ENCODE data around the gene KIF12. TPM values are rescaled to one million over a fixed set of nuclear protein-coding genes. Genes with fewer than 3 reads are reported as not detected.

Gene KIF12
- total and polyA plus RNA-seq, 4 donors, result 0.47 to 6.7 (median 4.8) TPM

- Histone ChIP-seq H3K9me3 (ENCODE audit: control insufficient read depth in 4 of 4, insufficient read depth in 3 of 4, low read length in 3 of 4) (peaks cover 0 to 2% (median 0%) of the 10 kb centered on the region in 4 donors), H3K4me3 (no peak overlapping the region), H3K27me3 (ENCODE audit: control insufficient read depth in 3 of 3, insufficient read depth in 3 of 3, low read length in 2 of 3) (no peaks in the 10 kb centered on the region), H3K27ac (ENCODE audit: low read depth in 1 of 2, low read length in 1 of 2) (no peak overlapping the region), H3K36me3 (ENCODE audit: control insufficient read depth in 4 of 4, insufficient read depth in 4 of 4, low read length in 4 of 4) (peaks cover 0 to 14% (median 11%) of the 10 kb centered on the region in 4 donors), H3K4me1 (ENCODE audit: control insufficient read depth in 5 of 5, insufficient read depth in 5 of 5, low read length in 5 of 5) (no peaks in the 10 kb centered on the region), H3K9ac (ENCODE audit: insufficient read depth in 1 of 2, low read length in 2 of 2) (no peak overlapping the region)
- no peak for TF ChIP-seq CTCF (IDR thresholded peaks at IDR 0.05; ENCODE audit: control extremely low read depth, extremely low read depth)
- ATAC-seq (ENCODE audit: insufficient read depth, low FRiP score), result no peak
- WGBS, 2 donors, result 93 to 96% methylated on average over 5 of the region's 5 CpGs
- DNase-seq, result no peak
Measured at GRCh38 chr9:114056527-114056926, 42.6 kb downstream of the KIF12 start.

- ATAC-seq (ENCODE audit: insufficient read depth, low FRiP score), result no peak
- Histone ChIP-seq H3K27me3 (ENCODE audit: control insufficient read depth in 3 of 3, insufficient read depth in 3 of 3, low read length in 2 of 3) (no peaks in the 10 kb centered on the region), H3K9me3 (ENCODE audit: control insufficient read depth in 4 of 4, insufficient read depth in 3 of 4, low read length in 3 of 4) (peaks cover 0 to 2% (median 0%) of the 10 kb centered on the region in 4 donors), H3K9ac (ENCODE audit: insufficient read depth in 1 of 2, low read length in 2 of 2) (no peak overlapping the region), H3K36me3 (ENCODE audit: control insufficient read depth in 4 of 4, insufficient read depth in 4 of 4, low read length in 4 of 4) (peaks cover 0 to 20% (median 14%) of the 10 kb centered on the region in 4 donors), H3K27ac (ENCODE audit: low read depth in 1 of 2, low read length in 1 of 2) (no peak overlapping the region), H3K4me3 (no peak overlapping the region), H3K4me1 (ENCODE audit: control insufficient read depth in 5 of 5, insufficient read depth in 5 of 5, low read length in 5 of 5) (no peaks in the 10 kb centered on the region)
- TF ChIP-seq CTCF (IDR thresholded peaks at IDR 0.05; ENCODE audit: control extremely low read depth, extremely low read depth), result no peak
- 89 to 91% methylated on average over 7 of the region's 7 CpGs for WGBS, 2 donors
- DNase-seq, result no peak
Measured at GRCh38 chr9:114055894-114056293, 43.2 kb downstream of the KIF12 start.

GRCh38 chr9:114055061-114055460, 44.0 kb downstream of the KIF12 start:
- no peak for DNase-seq
- peaks cover 0 to 26% (median 20%) of the 10 kb centered on the region in 4 donors for H3K36me3 ChIP-seq (ENCODE audit: control insufficient read depth in 4 of 4, insufficient read depth in 4 of 4, low read length in 4 of 4)
- WGBS, 2 donors, result 93 to 95% methylated on average over 18 of the region's 18 CpGs
- no peak overlapping the region for H3K4me3 ChIP-seq
- no peak overlapping the region for H3K9ac ChIP-seq (ENCODE audit: insufficient read depth in 1 of 2, low read length in 2 of 2)
- no peak for ATAC-seq (ENCODE audit: insufficient read depth, low FRiP score)
- TF ChIP-seq CTCF (IDR thresholded peaks at IDR 0.05; ENCODE audit: control extremely low read depth, extremely low read depth), result no peak
- H3K27ac ChIP-seq (ENCODE audit: low read depth in 1 of 2, low read length in 1 of 2), result no peak overlapping the region
- peaks cover 0 to 2% (median 0%) of the 10 kb centered on the region in 4 donors for H3K9me3 ChIP-seq (ENCODE audit: control insufficient read depth in 4 of 4, insufficient read depth in 3 of 4, low read length in 3 of 4)
- no peaks in the 10 kb centered on the region for H3K4me1 ChIP-seq (ENCODE audit: control insufficient read depth in 5 of 5, insufficient read depth in 5 of 5, low read length in 5 of 5)
- H3K27me3 ChIP-seq (ENCODE audit: control insufficient read depth in 3 of 3, insufficient read depth in 3 of 3, low read length in 2 of 3), result no peaks in the 10 kb centered on the region

- ATAC-seq (ENCODE audit: insufficient read depth, low FRiP score), result no peak
- H3K36me3 ChIP-seq (ENCODE audit: control insufficient read depth in 4 of 4, insufficient read depth in 4 of 4, low read length in 4 of 4), result peaks cover 0 to 34% (median 25%) of the 10 kb centered on the region in 4 donors
- no peak for TF ChIP-seq CTCF (IDR thresholded peaks at IDR 0.05; ENCODE audit: control extremely low read depth, extremely low read depth)
Measured at GRCh38 chr9:114054191-114054690, 44.9 kb downstream of the KIF12 start.

More at GRCh38 chr9:114054191-114054690, 44.9 kb downstream of the KIF12 start:
- Histone ChIP-seq H3K27me3 (ENCODE audit: control insufficient read depth in 3 of 3, insufficient read depth in 3 of 3, low read length in 2 of 3) (no peaks in the 10 kb centered on the region), H3K27ac (ENCODE audit: low read depth in 1 of 2, low read length in 1 of 2) (no peak overlapping the region), H3K9me3 (ENCODE audit: control insufficient read depth in 4 of 4, insufficient read depth in 3 of 4, low read length in 3 of 4) (peaks cover 0 to 2% (median 0%) of the 10 kb centered on the region in 4 donors), H3K9ac (ENCODE audit: insufficient read depth in 1 of 2, low read length in 2 of 2) (no peak overlapping the region), H3K4me1 (ENCODE audit: control insufficient read depth in 5 of 5, insufficient read depth in 5 of 5, low read length in 5 of 5) (no peaks in the 10 kb centered on the region), H3K4me3 (no peak overlapping the region)
- no peak for DNase-seq
- 84 to 91% methylated on average over 10 of the region's 10 CpGs for WGBS, 2 donors
